Measurements from ENCODE around the gene ATP2C2.

Gene ATP2C2

DNA sequence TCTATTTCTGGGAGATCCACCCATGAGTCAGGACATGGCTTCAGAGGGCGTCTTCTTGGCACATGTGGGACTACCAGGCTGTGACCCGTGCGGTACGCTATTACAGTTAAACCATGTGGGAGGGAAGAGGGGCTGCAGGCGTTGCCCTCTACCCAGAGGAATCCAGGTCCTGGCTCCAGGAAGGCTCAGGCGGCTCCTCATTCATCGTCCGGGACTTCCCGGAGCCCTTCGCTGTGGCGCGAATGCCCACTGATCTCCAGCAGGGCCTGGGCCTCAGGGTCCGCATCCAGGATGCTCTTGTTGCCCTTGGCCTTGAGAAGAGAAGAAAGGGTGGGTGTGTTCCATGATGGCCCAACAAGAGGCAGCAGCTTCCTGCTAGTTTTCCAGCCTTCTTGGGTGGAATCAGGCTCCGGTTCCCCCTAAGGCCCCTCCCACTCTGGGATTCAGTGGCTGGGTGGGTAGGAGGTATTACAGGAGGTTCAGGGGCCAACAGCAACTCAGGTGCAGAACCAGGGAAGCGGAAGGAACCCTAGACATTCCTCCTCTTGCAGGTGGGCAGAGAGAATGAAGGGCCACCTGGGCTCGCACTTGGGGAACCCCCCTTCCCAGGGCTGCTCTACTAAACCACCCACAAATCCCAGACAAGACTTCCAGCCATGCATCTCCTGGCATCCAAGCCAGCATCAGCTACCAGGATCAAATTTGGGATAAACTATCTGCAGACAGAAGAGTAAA, 111.5 kb downstream of the ATP2C2 start:
- H3K4me3 ChIP-seq (replicated peaks; ENCODE audit: low read depth, low read length) = no peak overlapping the region
- TF ChIP-seq, protein P1, sequence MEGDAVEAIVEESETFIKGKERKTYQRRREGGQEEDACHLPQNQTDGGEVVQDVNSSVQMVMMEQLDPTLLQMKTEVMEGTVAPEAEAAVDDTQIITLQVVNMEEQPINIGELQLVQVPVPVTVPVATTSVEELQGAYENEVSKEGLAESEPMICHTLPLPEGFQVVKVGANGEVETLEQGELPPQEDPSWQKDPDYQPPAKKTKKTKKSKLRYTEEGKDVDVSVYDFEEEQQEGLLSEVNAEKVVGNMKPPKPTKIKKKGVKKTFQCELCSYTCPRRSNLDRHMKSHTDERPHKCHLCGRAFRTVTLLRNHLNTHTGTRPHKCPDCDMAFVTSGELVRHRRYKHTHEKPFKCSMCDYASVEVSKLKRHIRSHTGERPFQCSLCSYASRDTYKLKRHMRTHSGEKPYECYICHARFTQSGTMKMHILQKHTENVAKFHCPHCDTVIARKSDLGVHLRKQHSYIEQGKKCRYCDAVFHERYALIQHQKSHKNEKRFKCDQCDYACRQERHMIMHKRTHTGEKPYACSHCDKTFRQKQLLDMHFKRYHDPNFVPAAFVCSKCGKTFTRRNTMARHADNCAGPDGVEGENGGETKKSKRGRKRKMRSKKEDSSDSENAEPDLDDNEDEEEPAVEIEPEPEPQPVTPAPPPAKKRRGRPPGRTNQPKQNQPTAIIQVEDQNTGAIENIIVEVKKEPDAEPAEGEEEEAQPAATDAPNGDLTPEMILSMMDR (IDR thresholded peaks at IDR 0.05; ENCODE audit: low read length, missing control alignments) = no peak
- no peak for DNase-seq (ENCODE audit: low read depth)

DNA sequence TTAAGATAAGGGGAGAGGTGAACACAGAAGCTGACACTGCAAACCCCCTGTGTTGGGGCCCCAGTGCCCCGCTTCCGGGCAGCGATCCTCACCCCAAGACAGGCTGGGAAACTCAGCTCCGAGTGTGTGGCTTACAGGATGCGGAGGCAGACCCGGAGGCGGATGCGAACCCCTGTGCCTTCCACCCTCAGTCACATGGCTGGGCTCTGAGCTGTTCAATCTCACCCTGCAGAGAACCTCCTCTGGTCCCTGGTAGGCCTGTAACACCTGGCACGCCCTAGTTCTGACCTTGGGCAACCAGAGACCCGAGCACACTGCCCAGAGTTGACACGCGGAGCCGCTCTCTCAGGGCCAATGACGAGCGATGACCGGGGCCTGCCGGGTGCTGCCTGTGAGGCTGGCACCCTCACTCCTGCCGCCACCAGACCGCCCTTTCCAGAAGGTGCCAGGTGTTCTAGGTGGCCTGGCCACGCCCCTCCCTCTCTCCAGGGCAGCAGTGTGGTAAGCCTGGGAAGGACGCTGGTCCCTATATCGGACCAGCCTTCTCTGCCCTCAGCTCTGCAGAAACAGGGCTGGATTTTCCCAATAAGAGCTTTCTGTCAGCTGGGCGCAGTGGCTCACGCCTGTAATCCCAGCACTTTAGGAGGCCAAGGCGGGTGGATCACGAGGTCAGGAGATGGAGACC, 112.9 kb downstream of the ATP2C2 start:
- H3K4me3 ChIP-seq (replicated peaks; ENCODE audit: low read depth, low read length) = no peak overlapping the region
- TF ChIP-seq, protein P1 (IDR thresholded peaks at IDR 0.05; ENCODE audit: low read length, missing control alignments) = no peak
- DNase-seq (ENCODE audit: low read depth) = no peak

DNA sequence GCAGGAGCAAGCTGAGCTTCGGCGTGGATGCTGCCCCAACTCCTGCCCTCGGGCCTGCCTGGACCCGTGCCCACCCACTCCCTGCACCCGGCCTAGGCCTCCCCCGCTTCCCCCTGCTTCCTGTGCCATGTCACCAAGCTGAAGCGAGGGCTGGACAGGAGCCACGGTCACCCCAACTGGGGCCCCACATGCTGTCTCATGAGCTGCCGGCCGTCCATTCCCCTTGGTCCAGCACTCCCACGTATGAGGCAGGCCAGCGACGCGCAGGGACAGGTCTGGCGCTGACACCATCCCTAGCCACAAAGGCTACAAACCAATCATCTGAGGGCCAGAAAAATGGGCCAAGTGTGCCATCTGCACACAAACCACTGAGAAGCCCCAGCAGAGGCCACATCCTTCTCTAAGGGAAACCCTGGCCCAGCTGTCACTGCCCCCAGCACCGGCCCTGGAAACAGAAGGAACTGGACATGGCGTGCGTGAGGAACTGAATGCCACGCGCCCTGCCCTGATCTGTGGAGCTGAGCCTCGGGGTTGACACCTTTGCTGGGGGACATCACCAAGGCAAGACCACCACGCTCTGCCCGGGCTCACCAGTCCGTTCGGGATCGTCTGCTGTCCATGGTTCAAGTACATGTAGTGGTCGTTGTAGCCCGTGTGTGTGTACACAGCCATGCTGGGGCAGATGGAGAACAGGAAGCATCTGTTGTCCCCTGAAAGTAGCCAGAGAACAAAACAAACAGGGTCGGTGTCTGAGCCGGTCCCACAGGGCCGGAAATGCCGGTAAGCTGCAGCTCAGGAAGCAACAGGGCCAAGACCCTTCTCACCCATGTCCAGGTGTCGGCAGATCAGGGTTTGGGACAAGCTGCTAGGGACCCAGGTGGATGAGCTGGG, 113.9 kb downstream of the ATP2C2 start:
- TF ChIP-seq, protein P1 (IDR thresholded peaks at IDR 0.05; ENCODE audit: low read length, missing control alignments) = no peak

DNA sequence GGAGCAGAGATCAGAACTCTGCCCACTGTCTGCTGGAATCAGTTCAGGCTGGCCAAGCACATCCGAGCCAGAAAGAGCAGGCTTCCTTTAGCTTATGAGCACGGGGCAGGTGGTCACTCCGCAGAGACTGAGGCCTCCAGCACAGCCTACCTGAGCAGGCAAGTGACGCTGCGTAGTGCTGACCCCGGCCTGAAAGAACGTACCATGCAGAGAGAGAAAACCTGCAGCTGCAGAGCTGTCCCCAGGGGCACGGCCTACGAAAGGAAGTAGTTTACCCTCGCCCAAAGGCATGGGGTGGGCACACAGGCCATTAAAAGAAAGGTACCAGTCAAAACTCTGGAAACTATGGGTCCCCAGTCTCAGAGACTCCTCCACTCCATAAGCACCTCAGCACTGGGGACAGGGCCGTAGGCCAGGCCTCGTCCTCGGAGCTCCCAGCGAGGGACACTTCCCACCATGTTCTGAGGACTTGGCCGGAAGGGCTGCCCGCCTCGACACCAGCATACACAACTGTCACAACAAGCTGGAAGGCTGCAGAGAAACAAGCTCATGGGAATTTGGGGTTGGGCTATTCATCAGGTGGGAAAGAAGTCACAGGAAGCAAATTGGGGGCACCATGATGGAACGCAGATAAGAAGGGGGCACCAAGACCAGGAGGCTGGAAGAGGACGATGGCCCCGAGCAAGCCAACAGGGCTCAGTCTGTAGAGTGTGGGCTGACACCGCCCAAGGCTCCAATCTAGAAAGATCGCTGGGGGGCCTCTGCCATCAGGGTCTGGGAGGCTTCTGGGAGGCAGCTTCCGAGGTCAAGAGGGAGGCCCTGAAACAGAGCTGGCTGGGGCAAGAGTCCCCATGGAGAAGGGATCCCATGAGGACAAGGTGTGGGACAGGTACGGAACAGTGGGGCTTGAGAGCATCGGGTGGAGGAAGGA, 114.9 kb downstream of the ATP2C2 start:
- H3K4me3 ChIP-seq (replicated peaks; ENCODE audit: low read depth, low read length) = no peak overlapping the region
- TF ChIP-seq, protein P1 (IDR thresholded peaks at IDR 0.05; ENCODE audit: low read length, missing control alignments) = no peak
- no peak for DNase-seq (ENCODE audit: low read depth)

More for the DNA sequence above, 113.9 kb downstream of the ATP2C2 start:
- no peak overlapping the region for H3K4me3 ChIP-seq (replicated peaks; ENCODE audit: low read depth, low read length)
- DNase-seq (ENCODE audit: low read depth) = no peak

DNA sequence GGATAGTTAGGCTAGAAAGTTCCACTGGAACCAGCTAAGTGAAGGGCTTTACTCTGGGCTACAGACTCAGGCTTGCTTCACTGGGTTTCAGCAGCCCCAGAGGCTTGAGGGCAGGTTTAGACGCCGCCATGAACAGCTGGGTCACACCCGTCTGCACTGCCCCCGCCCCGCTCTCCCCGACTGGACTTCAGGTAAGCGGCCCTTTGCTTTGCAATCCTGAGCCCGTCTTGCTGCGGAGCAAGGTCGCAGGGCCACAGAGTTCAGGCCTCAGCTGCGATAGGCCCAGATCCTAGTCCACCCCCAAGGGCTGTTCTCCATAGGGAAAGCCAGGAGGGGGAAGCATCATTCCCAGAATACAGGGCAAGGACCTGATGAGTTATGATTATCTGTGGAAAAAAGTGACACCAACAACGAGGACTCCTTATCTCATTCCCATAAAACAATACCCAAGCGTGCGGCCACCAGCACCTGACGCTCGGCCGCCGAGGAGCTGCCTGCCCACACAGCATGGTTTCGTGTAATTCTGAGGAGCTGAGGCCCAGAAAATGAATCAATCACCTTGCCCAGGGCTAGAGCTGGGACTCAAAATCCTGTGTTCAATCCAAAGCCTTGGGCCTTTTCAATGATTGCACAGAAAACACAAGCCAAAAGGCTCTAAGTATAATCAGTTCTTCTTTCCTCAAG, 115.7 kb downstream of the ATP2C2 start:
- TF ChIP-seq, protein P1 (IDR thresholded peaks at IDR 0.05; ENCODE audit: low read length, missing control alignments) = no peak
- DNase-seq (ENCODE audit: low read depth) = no peak
- no peak overlapping the region for H3K4me3 ChIP-seq (replicated peaks; ENCODE audit: low read depth, low read length)

Data from fibroblast of pulmonary artery (primary cell).